Sigmoid colon (tissue), 4 donors: ENCODE data around the gene DYNLRB2.

Experiments used
- CTCF ChIP-seq, 4 experiments: fragments of 450-650 bp in 3 of 4; fragments of 200-600 bp in 1 of 4; IDR thresholded peaks; one replicate each; pipeline ENCODE4 v1.5.1; 2016 to 2019; ENCODE audit warnings: antibody characterized with exemption in 4 of 4, mild to moderate bottlenecking in 3 of 4, moderate library complexity in 2 of 4
- EP300 ChIP-seq, 4 donors: sonication (generic); formaldehyde crosslinking; IDR thresholded peaks; one replicate each; pipeline ENCODE4 v1.6.1; 2017; ENCODE audit warnings: antibody characterized with exemption in 4 of 4
- POLR2A ChIP-seq, 2 donors: fragments of 450-650 bp; IDR thresholded peaks; one replicate each; pipeline ENCODE4 v1.6.1; 2016; ENCODE audit warnings: antibody characterized with exemption in 2 of 2, mild to moderate bottlenecking in 2 of 2, moderate library complexity in 2 of 2
- POLR2AphosphoS5 ChIP-seq, 4 donors: sonication (generic); formaldehyde crosslinking; IDR thresholded peaks; one replicate each; pipeline ENCODE4 v1.6.1; 2017; ENCODE audit warnings: antibody characterized with exemption in 4 of 4

GRCh38 chr16:80564394-80564793 is 23.6 kb downstream of the DYNLRB2 start:
- TF ChIP-seq EP300 (IDR thresholded peaks at IDR 0.05) (no peak), POLR2A (IDR thresholded peaks at IDR 0.05) (no peak), CTCF (IDR thresholded peaks at IDR 0.05) (no peak), POLR2AphosphoS5 (IDR thresholded peaks at IDR 0.05) (no peak)
